IPS-11a (cell line): ENCODE data around the gene MAP4K4.

Source experiments
- H3K4me3 ChIP-seq: one replicate; pipeline ENCODE4 v1.5.1; 2013; ENCODE audit warnings: low read depth, low read length, control low read depth

Gene MAP4K4

GRCh38 chr2:101697124-101698013 is at the start of gene MAP4K4:
Gene MAP4K4, plus strand, starts transcription at chr2:101697707. Its CDS starts 374 bp downstream, at chr2:101698081.
- H3K4me3 ChIP-seq, result peak within 1 kb of the TSS; percentile 78

DNA sequence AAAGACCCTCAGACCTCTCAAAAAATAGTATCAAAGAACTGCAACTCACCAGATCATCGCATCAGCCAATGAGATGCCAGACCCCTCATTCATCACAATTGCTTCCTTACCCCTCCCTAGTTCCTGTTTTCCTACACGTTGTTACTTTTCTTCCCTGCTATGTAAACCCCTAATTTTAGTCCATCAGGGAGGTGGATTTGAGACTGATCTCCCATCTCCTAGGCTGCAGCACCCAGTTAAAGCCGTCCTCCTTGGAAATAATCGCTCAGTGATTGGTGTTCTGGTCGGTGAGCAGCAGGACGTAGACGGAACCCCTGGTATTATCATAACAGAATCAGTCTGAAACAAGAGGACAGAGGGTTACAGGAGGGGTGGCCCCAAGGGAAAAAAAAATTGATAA is 44.0 kb upstream of the MAP4K4 start:
- H3K4me3 ChIP-seq, result no peak overlapping the region

- no peak overlapping the region for H3K4me3 ChIP-seq
Observed at GRCh38 chr2:101655702-101656422, 41.6 kb upstream of the MAP4K4 start.

GRCh38 chr2:101657787-101658186 is 39.7 kb upstream of the MAP4K4 start:
- H3K4me3 ChIP-seq, result no peak overlapping the region

DNA sequence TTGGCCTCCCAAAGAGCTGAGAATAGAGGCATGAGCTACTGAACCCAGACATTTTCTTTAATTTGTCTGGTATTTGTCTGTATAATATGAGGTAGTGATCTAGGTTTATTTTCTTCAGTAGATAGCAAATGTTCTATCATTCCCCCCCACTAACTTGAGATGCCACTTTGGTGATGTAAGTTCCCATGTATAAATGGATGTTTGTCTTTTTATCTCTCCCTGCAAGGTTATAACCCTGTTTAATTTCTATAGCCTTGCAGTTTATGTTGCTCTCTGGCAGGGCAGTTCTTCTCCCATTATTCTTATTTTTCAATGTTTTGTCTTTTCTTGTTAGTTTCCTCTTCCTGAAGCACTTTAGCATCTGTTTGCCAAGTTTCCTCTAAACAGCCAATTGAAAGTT is 39.1 kb upstream of the MAP4K4 start:
- H3K4me3 ChIP-seq, result no peak overlapping the region

DNA sequence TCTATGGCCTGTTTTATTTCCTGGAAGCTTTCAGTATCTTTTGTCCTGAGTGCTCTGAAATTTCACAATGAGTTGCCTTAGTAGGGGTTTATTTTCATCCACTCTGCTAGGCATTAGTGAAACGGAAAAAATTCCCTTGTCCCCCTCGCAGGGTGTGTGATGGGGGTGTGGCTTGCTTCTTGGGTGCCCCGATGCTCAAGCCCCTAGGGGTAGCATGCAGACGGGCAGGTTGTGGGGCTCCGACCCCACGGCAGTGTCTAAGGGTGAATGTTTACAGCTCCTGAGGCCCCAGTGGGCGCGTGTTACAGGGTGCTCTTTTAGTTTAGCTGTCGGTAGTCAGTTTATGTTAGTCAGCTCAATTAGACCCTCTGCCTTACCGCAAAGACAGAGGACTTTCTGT is 32.2 kb upstream of the MAP4K4 start:
- no peak overlapping the region for H3K4me3 ChIP-seq

DNA sequence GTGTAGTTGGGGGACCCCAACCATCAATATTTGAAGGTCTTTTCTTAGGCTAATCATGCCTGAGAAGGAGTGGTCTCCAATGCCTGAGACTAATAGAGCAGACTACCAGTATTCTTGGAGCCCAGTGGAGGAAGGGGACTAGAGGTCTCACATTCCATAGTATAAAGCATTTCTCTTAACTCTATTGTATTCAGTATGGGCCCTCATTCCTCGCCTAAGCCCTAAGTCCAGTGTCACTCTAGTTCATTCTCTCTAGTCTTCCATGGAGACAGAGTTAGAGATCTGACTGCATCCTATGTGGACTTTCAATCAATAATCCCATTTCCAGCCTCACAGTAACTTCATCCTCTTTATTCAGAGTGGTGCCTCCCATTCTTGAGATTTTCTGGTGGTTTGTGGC is 29.7 kb upstream of the MAP4K4 start:
- no peak overlapping the region for H3K4me3 ChIP-seq

DNA sequence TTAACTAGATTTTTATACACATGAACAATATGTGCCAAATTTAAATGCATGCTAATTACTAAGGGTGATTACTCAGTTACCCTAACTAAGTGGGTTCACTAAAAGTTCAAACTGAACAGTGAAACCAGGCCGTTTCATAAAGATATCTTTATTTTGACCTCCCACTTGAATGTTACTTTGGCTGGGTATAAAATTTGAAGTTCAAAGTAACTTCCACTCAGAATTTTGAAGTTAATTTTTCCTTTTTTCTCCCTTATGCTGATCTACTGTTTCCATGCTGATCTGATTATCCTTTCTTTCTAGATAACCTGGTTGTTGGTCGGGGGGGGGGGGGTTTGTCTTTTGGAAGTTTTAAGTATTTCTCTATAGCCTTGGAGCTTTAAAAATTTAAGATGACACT is 25.5 kb upstream of the MAP4K4 start:
- H3K4me3 ChIP-seq, result no peak overlapping the region

- H3K4me3 ChIP-seq, result no peak overlapping the region
Observed at GRCh38 chr2:101673920-101674319, 23.6 kb upstream of the MAP4K4 start.

GRCh38 chr2:101675512-101675911 is 22.0 kb upstream of the MAP4K4 start:
- H3K4me3 ChIP-seq, result no peak overlapping the region

- no peak overlapping the region for H3K4me3 ChIP-seq
Observed at GRCh38 chr2:101676674-101677073, 20.8 kb upstream of the MAP4K4 start.

DNA sequence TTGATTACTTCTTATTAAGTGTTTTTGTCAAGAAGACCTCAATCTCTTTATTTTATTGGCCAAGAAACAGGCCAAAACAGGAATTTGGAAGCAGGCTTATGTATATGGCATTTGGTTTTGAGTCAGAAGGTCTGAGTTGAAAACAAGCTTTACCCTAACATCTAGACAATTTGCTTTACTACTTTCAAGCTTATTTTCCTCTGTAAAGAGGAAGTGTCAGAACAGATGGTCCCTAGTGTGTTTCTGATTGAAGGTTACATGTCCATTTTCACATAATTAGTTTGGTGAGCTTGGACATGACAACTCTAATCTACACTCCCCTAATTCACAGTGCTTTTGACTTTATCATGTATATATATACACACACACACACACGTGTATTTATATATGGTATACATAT is 19.8 kb upstream of the MAP4K4 start:
- no peak overlapping the region for H3K4me3 ChIP-seq

DNA sequence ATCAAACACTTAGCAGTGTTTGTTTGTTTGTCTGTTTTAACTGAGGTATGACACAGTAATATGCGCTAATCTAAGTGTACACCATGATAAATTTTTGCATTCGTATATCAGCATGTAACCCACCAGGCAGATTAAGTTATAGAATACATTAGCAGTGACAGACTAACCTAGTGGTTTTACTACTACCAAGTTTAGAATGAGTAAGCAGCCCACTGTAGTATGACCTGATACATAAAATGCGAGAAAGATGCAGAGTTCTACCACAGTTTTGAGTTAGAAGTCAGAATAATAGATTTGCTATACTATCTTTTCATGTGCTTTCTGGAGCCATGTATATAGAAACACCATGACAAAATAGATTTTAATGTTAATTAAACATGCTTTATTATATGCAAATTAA is 19.1 kb upstream of the MAP4K4 start:
- no peak overlapping the region for H3K4me3 ChIP-seq

GRCh38 chr2:101679037-101679726 is 18.3 kb upstream of the MAP4K4 start:
- no peak overlapping the region for H3K4me3 ChIP-seq

DNA sequence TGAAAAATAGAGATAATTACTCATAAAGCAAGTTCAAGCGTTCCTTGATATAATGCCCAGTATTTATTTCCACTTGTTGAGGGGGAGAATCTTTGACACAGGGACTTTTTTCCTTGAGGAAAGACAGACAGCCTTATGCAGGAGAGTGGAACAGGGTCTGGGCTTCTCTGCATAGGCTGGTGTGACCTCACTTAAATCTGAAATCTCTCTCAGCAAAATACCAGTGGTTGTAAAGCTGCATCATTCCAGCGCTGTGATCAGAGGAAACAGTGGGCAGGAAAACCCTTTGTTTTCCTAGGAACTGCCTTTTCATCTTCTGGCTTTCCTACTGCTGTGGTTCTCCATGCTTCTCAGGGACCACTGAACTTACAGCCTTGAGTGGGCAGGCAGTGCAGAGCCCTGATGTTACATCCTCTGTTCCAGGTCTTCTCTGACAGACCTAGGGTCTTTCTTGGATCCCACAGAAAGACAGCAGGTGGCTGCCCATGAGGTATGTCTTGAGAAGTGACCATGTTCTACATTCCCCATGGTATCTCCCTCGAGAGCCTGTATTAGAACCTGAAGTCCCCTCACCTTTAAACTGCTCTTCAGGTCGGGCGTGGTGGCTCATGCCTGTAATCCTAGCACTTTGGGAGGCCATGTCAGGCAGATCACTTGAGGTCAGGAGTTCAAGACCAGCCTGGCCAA is 17.6 kb upstream of the MAP4K4 start:
- no peak overlapping the region for H3K4me3 ChIP-seq

- H3K4me3 ChIP-seq, result no peak overlapping the region
Observed at GRCh38 chr2:101682311-101682710, 15.2 kb upstream of the MAP4K4 start.

- no peak overlapping the region for H3K4me3 ChIP-seq
Observed at GRCh38 chr2:101684313-101684712, 13.2 kb upstream of the MAP4K4 start.

DNA sequence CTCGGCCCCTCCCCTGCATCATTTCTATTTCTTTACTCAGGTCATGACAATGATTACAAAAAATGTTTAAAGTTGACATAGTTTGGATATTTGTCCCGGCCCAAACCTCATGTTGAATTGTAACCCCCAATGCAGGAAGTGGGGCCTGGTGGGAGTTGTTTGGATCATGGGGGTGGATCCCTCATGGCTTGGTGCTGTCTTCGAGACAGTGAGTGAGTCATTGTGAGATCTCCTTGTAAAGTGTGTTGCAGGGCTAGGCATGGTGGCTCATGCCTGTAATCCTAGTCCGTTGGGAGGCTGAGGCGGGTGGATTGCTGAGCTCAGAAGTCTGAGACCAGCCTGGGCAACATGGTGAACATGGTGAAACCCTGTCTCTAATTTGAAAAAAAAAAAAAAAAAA is 9.2 kb upstream of the MAP4K4 start:
- H3K4me3 ChIP-seq, result no peak overlapping the region

- no peak overlapping the region for H3K4me3 ChIP-seq
Observed at GRCh38 chr2:101689114-101689825, 8.2 kb upstream of the MAP4K4 start.

DNA sequence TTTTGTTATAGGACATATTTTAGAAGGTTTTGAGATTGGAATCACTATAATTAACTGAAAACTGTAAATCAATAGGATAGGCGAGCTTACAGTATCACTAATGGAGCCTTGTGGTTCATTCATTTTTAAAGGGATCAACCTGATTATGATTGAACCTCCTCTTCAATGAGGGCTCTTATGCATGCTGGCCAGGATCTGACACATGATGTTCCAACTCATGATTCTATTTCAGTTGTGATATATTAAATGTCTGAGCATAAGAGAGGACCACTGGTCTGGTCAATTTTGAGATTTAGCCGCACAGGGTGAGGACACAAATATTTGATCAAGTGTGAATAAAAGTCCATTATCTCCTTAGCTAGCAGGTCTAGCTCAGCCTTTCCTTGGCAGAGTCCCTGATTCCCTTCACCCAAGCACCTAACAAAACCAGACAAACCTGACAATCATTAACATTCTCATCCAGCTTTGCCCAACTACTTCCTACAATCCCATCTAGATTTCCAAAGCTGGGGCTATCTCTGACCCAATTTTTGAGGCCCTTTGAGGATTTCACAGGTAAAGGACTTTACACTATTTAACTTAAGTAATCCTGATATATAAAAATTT is 6.9 kb upstream of the MAP4K4 start:
- H3K4me3 ChIP-seq, result no peak overlapping the region
